Pulmonary artery endothelial cell (primary cell): Measurements from ENCODE around the gene SLU7. TPM values are rescaled to one million over a fixed set of nuclear protein-coding genes. Genes with fewer than 3 reads are reported as not detected.
"Not testable (repeated sequence)": the region's sequence is repeated elsewhere in the genome, so short reads cannot be mapped to it uniquely, and the experiment has no call there.

ENCODE experiments used
- DNase-seq: peaks from one replicate; pipeline ENCODE4 v3.0.0-alpha.2; 2011; ENCODE audit warnings: low read depth, low spot score
- total RNA-seq: library from RNA; depleted of rRNA; stranded (reverse); fragments of >200 nt; gene quantifications from 2 replicates; pipeline ENCODE4 v1.2.3, GENCODE V29; 2014

Gene SLU7
- total RNA-seq, 1 donor from 2014 or later, result 46.8 TPM

- peak; percentile 47 for DNase-seq
Observed at GRCh38 chr5:160450164-160450932, 31.5 kb upstream of the SLU7 start.

- no peak for DNase-seq
Observed at GRCh38 chr5:160449458-160449857, 30.6 kb upstream of the SLU7 start.

- DNase-seq, result no peak
Observed at GRCh38 chr5:160448886-160449285, 30.0 kb upstream of the SLU7 start.

GRCh38 chr5:160445751-160446150 lies 26.9 kb upstream of the SLU7 start:
- DNase-seq, result no peak

GRCh38 chr5:160445132-160445531 lies 26.3 kb upstream of the SLU7 start:
- DNase-seq, result no peak

GRCh38 chr5:160444407-160444806 lies 25.5 kb upstream of the SLU7 start:
- no peak for DNase-seq

- DNase-seq, result no peak
Observed at GRCh38 chr5:160442824-160443431, 24.0 kb upstream of the SLU7 start.

GRCh38 chr5:160441311-160441781 lies 22.5 kb upstream of the SLU7 start:
- DNase-seq, result no peak

GRCh38 chr5:160439205-160439600 lies 20.3 kb upstream of the SLU7 start:
- DNase-seq, result no peak

GRCh38 chr5:160438316-160439204 lies 19.7 kb upstream of the SLU7 start:
- DNase-seq, result no peak

- no peak for DNase-seq
Observed at GRCh38 chr5:160437271-160437670, 18.4 kb upstream of the SLU7 start.

- DNase-seq, result not testable (repeated sequence)
Observed at GRCh38 chr5:160436661-160437060, 17.8 kb upstream of the SLU7 start.

- DNase-seq, result no peak
Observed at GRCh38 chr5:160436017-160436416, 17.1 kb upstream of the SLU7 start.

GRCh38 chr5:160435532-160435931 lies 16.7 kb upstream of the SLU7 start:
- no peak for DNase-seq

- no peak for DNase-seq
Observed at GRCh38 chr5:160434022-160434531, 15.2 kb upstream of the SLU7 start.

GRCh38 chr5:160432787-160433186 lies 13.9 kb upstream of the SLU7 start:
- no peak for DNase-seq

- DNase-seq, result no peak
Observed at GRCh38 chr5:160432196-160432595, 13.3 kb upstream of the SLU7 start.

GRCh38 chr5:160427607-160428006 lies 8.7 kb upstream of the SLU7 start:
- DNase-seq, result no peak

- no peak for DNase-seq
Observed at GRCh38 chr5:160423099-160423498, 4.2 kb upstream of the SLU7 start.

GRCh38 chr5:160421625-160422258 lies 2.9 kb upstream of the SLU7 start, which contains the start of gene PTTG1:
Gene PTTG1, plus strand, starts transcription at chr5:160421855. Its CDS starts 458 bp downstream, at chr5:160422313.
- peak; percentile 87 for DNase-seq

GRCh38 chr5:160420331-160420610 lies 1.4 kb upstream of the SLU7 start:
- no peak for DNase-seq
